ENCODE data around the gene UNC5C. TPM values are rescaled to one million over a fixed set of nuclear protein-coding genes. Genes with fewer than 3 reads are reported as not detected.

Gene UNC5C
- total RNA-seq, 1 experiment from 2014 or later: not detected

DNA sequence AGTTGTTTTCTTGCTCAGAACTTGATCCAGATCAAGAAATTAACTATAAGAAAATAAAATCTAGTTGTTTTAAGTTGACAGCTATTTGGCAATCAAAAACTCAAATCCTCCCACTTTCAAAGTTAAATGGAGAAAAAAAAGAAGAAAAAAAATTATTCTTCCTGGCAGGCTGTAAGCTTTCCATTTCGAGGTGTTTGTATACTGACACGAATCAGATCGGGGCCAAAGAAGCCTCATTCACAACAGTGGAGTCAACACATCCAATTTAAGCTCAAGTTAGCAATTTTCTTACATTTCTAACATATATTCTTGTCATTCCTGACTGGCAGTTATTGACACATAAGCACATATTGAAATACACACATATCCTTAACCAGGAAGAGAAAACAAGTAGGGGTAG is 119.4 kb downstream of the UNC5C start:
- CTCF ChIA-PET: interaction anchor here (0.5 to 0.6 kb wide), 2 partner anchors 8 to 457 kb away, joined by 3 to 10 read pairs; no protein-coding TSS in a partner anchor

DNA sequence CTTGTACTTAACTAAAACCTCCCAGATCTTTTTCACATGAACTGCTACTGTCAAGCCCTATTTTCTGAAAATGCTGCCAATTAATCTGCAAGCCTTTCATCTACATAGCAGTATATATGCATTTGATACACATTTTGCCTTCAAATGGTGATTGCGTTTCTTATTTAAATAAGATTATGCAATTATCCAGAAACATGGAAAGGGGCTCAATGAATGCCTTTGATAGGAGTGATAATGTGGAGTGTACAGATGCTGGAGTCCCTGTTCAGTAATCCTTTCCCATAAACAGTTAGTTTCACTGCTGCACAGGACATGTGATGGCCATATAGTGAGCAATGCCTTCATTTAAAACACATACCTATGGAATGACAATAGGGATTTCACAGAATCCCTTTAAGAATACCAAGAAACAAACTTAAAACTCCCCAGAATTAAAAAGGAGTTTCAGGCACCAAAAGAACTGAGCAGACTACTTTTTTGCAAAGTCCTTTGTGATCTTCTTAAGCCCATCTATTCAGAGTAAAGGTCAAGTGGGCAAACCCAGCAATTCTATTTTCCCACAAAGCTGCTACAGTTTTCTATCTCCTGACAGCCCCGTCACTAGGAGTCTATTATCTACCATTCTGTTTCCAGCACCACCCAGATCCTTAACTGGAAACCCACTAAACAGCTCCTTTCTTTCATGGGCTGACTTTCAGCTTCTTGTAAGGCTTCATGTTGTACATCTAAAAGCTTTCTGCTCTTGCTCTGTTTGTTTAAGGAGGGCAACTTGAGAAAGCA is 120.3 kb downstream of the UNC5C start:
- Mint-ChIP-seq H3K4me1 (ENCODE audit: insufficient read depth, unreplicated experiment) (no peaks in the 10 kb centered on the region), H3K36me3 (ENCODE audit: insufficient read depth, unreplicated experiment) (no peaks in the 10 kb centered on the region), H3K4me3 (ENCODE audit: unreplicated experiment) (no peak overlapping the region), H3K27me3 (ENCODE audit: insufficient read depth, unreplicated experiment) (no peaks in the 10 kb centered on the region), H3K27ac (ENCODE audit: low read depth, unreplicated experiment) (no peak overlapping the region), H3K9me3 (ENCODE audit: unreplicated experiment) (no peaks in the 10 kb centered on the region)
- TF ChIP-seq, protein P1, sequence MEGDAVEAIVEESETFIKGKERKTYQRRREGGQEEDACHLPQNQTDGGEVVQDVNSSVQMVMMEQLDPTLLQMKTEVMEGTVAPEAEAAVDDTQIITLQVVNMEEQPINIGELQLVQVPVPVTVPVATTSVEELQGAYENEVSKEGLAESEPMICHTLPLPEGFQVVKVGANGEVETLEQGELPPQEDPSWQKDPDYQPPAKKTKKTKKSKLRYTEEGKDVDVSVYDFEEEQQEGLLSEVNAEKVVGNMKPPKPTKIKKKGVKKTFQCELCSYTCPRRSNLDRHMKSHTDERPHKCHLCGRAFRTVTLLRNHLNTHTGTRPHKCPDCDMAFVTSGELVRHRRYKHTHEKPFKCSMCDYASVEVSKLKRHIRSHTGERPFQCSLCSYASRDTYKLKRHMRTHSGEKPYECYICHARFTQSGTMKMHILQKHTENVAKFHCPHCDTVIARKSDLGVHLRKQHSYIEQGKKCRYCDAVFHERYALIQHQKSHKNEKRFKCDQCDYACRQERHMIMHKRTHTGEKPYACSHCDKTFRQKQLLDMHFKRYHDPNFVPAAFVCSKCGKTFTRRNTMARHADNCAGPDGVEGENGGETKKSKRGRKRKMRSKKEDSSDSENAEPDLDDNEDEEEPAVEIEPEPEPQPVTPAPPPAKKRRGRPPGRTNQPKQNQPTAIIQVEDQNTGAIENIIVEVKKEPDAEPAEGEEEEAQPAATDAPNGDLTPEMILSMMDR (IDR thresholded peaks at IDR 0.05; ENCODE audit: unreplicated experiment): no peak
- intact Hi-C loops (cut with micrococcal nuclease): no loop called here
- ChIA-PET POLR2A (no interaction called here), CTCF (no interaction called here)
- no peak for DNase-seq (ENCODE audit: unreplicated experiment)
- BruUV-seq (replicated peaks): no TSS peak

More for the DNA sequence above, 119.4 kb downstream of the UNC5C start:
- intact Hi-C loops (cut with micrococcal nuclease): no loop called here
- TF ChIP-seq, protein P1 (IDR thresholded peaks at IDR 0.05; ENCODE audit: unreplicated experiment): no peak
- no peak overlapping the region for H3K4me3 Mint-ChIP-seq (ENCODE audit: unreplicated experiment)
- H3K4me1 Mint-ChIP-seq (ENCODE audit: insufficient read depth, unreplicated experiment): no peaks in the 10 kb centered on the region
- no peak for DNase-seq (ENCODE audit: unreplicated experiment)
- no peaks in the 10 kb centered on the region for H3K9me3 Mint-ChIP-seq (ENCODE audit: unreplicated experiment)
- POLR2A ChIA-PET: no interaction called here
- no TSS peak for BruUV-seq (replicated peaks)
- H3K27me3 Mint-ChIP-seq (ENCODE audit: insufficient read depth, unreplicated experiment): no peaks in the 10 kb centered on the region
- no peaks in the 10 kb centered on the region for H3K36me3 Mint-ChIP-seq (ENCODE audit: insufficient read depth, unreplicated experiment)
- H3K27ac Mint-ChIP-seq (ENCODE audit: low read depth, unreplicated experiment): no peak overlapping the region

DNA sequence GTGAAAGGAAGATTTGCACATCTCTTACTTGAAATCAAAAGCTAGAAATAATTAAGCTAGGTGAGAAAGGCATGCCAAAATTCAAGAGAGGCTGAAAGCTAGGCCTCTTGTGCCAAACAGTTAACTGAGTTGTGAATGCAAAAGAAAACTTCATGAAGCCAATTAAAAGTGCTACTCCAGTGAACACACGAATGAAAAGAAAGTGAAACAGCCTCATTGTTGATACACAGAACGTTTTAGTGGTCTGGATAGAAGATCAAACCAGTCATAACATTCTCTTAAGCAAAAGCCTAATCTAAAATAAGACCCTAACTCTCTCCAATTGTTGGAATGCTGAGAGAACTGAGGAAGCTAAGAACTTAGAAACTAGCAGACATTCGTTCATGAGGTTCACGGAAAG is 122.3 kb downstream of the UNC5C start:
- CTCF ChIA-PET: interaction anchor here (0.6 kb wide), 2 partner anchors 89 to 1249 kb away, joined by 3 read pairs; no protein-coding TSS in a partner anchor
- Mint-ChIP-seq H3K36me3 (ENCODE audit: insufficient read depth, unreplicated experiment) (no peaks in the 10 kb centered on the region), H3K9me3 (ENCODE audit: unreplicated experiment) (no peaks in the 10 kb centered on the region), H3K27me3 (ENCODE audit: insufficient read depth, unreplicated experiment) (no peaks in the 10 kb centered on the region), H3K4me3 (ENCODE audit: unreplicated experiment) (no peak overlapping the region), H3K4me1 (ENCODE audit: insufficient read depth, unreplicated experiment) (no peaks in the 10 kb centered on the region), H3K27ac (ENCODE audit: low read depth, unreplicated experiment) (no peak overlapping the region)
- TF ChIP-seq, protein P1 (IDR thresholded peaks at IDR 0.05; ENCODE audit: unreplicated experiment): no peak
- POLR2A ChIA-PET: no interaction called here
- no TSS peak for BruUV-seq (replicated peaks)
- no peak for DNase-seq (ENCODE audit: unreplicated experiment)
- intact Hi-C loops (cut with micrococcal nuclease): no loop called here

DNA sequence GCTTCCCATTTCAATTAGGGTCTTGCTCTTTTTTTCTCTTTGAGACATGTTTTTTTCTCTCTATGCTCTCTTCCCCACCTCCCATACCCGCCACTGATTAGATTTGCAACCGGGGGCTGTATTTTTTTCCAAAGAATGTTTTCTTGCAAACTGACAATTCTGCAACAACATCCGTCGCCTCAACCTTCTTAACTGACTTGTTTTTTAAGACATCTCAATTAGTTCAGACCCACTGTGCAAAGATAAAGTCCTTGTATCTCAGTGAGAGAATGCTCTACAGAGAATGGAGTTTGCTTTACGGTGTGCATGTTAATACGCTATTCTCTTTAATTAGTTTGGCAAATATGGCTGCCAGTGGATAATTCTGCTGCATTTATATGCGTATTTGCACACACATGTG is 126.3 kb downstream of the UNC5C start:
- TF ChIP-seq, protein P1 (IDR thresholded peaks at IDR 0.05; ENCODE audit: unreplicated experiment): no peak
- intact Hi-C loops (cut with micrococcal nuclease): no loop called here
- ChIA-PET CTCF (interaction anchor here (0.8 kb wide), 1 partner anchor 21 kb away, joined by 3 read pairs; no protein-coding TSS in a partner anchor), POLR2A (no interaction called here)
- Mint-ChIP-seq H3K4me1 (ENCODE audit: insufficient read depth, unreplicated experiment) (no peaks in the 10 kb centered on the region), H3K9me3 (ENCODE audit: unreplicated experiment) (no peaks in the 10 kb centered on the region), H3K4me3 (ENCODE audit: unreplicated experiment) (no peak overlapping the region), H3K27ac (ENCODE audit: low read depth, unreplicated experiment) (no peak overlapping the region), H3K27me3 (ENCODE audit: insufficient read depth, unreplicated experiment) (no peaks in the 10 kb centered on the region), H3K36me3 (ENCODE audit: insufficient read depth, unreplicated experiment) (no peaks in the 10 kb centered on the region)
- no TSS peak for BruUV-seq (replicated peaks)
- DNase-seq (ENCODE audit: unreplicated experiment): no peak
